HG02938 (cell line): ENCODE results near the gene DISC1.
"Not testable (repeated sequence)": the region's sequence is repeated elsewhere in the genome, so short reads cannot be mapped to it uniquely, and the experiment has no call there.

Experiments used
- ATAC-seq: cut with Tn5 transposase; IDR thresholded peaks from one replicate; pipeline ENCODE4 v1.9.1; 2021; ENCODE audit warnings: mild to moderate bottlenecking, moderate library complexity; ENCODE audit not compliant: unreplicated experiment

The DISC1 gene

GRCh38 chr1:231724876-231725647 lies 98.5 kb downstream of the DISC1 start:
- ATAC-seq, result peak; percentile 80

GRCh38 chr1:231727171-231727570 lies 100.6 kb downstream of the DISC1 start:
- ATAC-seq, result no peak

DNA sequence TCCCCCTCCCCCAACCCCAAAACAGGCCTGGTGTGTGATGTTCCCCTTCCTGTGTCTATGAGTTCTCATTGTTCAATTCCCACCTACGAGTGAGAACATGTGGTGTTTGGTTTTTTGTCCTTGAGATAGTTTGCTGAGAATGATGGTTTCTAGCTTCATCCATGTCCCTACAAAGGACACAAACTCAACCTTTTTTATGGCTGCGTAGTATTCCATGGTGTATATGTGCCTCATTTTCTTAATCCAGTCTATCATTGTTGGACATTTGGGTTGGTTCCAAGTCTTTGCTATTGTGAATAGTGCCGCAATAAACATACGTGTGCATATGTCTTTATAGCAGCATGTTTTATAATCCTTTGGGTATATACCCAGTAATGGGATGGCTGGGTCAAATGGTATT lies 102.4 kb downstream of the DISC1 start:
- not testable (repeated sequence) for ATAC-seq

DNA sequence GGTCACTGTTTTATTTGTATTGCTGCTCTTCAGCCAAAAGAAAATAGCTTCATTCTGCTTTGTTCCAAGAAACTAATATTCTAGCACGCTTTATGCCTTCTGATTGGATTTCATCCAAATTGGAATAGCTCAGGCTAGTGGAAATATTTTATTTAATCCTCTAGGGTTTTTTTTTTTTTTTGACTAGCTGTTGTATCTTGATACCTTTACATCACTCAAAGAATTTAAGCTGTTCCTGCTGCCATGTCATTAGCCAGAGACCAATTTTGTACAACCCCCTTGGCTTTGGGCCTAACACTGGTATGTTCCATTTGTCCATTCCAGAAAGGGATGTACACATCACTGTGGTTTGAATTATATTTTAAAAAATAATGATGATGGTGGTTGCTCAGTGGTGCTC lies 103.0 kb downstream of the DISC1 start:
- no peak for ATAC-seq

- no peak for ATAC-seq
Observed at GRCh38 chr1:231731268-231731667, 104.7 kb downstream of the DISC1 start.

- no peak for ATAC-seq
Observed at GRCh38 chr1:231733063-231733462, 106.5 kb downstream of the DISC1 start.

GRCh38 chr1:231733672-231734071 lies 107.1 kb downstream of the DISC1 start:
- no peak for ATAC-seq

GRCh38 chr1:231734417-231734816 lies 107.8 kb downstream of the DISC1 start:
- no peak for ATAC-seq

DNA sequence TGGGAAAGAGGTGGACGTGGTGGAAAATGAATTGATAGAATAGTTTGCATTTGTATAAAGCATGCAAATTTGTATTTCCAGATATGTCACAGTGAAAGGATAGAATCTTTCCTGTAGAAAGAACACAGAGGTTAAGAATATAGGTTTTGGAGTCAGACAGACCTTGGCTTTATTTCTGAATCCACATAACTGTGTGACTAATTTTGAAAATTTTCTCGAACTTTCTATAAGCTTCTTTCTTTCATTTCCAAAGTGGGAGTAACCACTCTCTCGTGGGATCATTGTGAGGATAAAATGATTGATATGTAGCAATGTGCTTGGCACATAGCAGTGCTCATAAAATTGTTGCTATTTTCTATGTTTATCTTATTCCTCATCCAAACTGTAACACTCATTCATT lies 108.8 kb downstream of the DISC1 start:
- ATAC-seq, result no peak

- no peak for ATAC-seq
Observed at GRCh38 chr1:231735941-231736340, 109.4 kb downstream of the DISC1 start.

DNA sequence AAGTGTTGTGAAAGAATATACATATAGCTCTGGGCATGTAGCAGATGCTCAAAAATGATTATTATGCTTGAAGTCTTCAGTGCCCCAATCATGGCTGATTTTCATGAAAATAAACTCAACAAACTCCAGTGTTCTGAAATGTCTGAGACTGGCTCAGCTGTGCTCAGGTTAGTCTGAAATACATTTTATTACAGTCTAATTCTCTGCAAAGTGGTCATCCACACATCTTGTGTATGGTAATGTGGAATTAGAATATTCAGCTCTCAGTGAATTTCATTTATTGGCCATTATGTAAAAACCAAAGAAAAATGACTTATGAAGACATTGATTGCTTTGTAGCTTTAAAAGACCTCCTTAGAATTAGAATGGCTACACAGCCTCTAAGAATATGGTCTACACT lies 109.9 kb downstream of the DISC1 start:
- no peak for ATAC-seq

- ATAC-seq, result no peak
Observed at GRCh38 chr1:231738554-231738953, 112.0 kb downstream of the DISC1 start.

DNA sequence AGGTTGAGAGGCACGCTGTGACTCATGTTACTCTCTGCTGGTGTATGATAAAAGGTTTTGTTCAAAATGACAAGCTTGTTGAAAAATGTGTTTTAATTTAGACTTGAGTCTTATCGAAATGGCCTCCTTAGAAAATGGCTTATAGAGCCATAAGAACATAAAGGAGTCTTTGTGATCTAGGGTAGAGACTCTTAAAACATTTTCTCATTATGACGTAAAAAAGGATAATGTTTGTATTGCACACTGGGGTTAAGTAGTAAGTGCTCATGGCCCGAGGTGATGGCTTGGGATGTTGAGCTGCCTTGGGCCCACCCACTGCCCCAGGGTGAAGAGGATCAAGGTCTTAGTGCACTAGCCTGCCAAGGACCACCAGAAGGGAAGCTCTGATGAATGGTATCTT lies 117.4 kb downstream of the DISC1 start:
- no peak for ATAC-seq

DNA sequence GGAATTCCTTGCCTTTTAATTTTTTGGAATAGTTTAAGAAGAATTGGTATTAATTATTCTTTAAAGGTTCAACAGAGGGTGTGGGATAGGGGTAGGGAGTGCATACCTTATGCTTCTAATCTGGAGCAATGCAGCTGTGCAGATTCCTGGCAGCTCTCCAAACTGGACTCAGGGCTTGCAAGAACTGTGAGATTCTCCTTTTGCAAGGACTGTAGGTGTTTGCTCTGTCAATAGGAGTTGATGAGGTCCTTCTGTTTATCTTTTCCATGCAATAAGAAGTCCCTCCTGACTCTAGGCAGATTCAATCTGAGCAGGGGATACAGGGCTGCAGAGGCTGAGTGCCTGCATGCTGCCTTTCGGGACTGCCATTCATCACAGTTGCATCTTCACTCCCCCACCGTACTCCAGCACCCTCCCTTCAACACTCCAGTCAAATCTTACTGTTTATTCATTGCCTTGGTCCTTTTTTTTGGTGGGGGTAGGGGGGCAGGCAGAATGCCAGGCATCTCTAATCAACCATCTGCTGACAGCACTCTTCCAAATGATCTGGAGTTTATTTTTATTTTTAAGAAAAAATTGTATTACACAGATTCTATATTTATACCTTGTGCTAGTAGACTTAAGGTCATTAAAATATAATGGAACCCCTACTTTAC lies 122.3 kb downstream of the DISC1 start:
- no peak for ATAC-seq

DNA sequence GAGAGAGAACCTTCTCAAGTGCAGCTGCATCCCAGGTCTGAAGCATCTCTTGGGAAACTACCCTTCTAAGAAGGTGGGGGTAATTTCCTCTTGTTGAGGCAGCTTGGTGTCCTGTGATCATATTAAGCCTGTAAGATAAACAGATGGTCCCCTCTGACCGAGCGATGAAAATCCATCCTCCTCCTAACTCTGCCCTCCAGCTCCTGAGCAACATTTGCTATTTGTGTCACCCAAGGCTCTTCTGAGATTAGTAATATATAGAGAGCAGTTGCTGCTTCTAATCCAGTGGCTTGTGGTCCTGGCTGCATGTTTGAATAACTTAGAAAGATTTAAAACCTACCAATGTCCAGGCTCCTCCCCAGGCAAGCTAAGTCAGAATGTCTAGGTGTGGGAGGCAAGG lies 123.7 kb downstream of the DISC1 start:
- no peak for ATAC-seq

DNA sequence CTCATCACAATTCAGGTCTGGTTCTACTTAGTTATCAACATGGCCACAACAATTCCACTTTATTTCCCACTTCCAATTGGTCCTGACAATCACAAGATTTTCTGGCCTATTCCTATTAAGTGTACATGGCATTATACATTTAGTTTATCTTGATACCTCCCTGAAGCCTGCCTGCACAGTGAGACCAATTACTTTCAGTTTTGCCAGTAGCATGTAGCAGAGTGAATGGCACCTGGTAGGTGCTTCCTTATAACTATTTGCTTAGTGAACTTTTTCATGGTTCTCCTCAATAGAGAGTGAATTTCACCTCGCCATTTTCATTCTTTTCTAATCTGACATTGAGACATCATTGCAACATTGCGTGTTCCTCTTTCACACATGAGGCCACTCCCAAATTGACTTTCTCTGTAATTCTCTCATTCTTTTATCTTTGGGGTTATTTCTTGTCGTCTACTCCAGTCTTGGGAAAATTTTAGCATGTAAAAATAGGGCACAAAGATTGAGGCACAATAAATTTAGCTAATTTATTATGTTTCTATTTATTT lies 124.3 kb downstream of the DISC1 start:
- no peak for ATAC-seq

- ATAC-seq, result no peak
Observed at GRCh38 chr1:231751415-231751814, 124.8 kb downstream of the DISC1 start.

GRCh38 chr1:231753313-231753712 lies 126.7 kb downstream of the DISC1 start:
- no peak for ATAC-seq

- peak; percentile 57 for ATAC-seq
Observed at GRCh38 chr1:231757101-231757404, 130.5 kb downstream of the DISC1 start.

- no peak for ATAC-seq
Observed at GRCh38 chr1:231757759-231758158, 131.2 kb downstream of the DISC1 start.

DNA sequence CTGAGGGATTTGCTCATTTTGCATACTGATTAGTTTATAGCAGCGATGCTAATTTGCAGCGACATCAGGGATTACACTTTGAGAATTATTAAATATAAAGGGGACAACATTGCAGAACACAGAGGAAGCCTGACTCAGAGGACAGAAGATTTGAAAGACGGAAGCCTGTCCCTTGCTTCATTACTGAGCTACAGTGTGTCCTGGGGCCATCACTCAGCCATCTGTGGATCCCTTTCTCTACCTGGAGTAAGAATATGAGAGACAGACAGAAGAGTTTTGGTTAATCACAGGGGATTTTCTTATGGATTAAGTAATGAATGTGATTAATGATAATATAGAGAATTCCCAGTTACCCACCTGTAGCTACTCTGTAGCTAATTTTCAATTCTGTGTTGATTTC lies 134.7 kb downstream of the DISC1 start:
- no peak for ATAC-seq

DNA sequence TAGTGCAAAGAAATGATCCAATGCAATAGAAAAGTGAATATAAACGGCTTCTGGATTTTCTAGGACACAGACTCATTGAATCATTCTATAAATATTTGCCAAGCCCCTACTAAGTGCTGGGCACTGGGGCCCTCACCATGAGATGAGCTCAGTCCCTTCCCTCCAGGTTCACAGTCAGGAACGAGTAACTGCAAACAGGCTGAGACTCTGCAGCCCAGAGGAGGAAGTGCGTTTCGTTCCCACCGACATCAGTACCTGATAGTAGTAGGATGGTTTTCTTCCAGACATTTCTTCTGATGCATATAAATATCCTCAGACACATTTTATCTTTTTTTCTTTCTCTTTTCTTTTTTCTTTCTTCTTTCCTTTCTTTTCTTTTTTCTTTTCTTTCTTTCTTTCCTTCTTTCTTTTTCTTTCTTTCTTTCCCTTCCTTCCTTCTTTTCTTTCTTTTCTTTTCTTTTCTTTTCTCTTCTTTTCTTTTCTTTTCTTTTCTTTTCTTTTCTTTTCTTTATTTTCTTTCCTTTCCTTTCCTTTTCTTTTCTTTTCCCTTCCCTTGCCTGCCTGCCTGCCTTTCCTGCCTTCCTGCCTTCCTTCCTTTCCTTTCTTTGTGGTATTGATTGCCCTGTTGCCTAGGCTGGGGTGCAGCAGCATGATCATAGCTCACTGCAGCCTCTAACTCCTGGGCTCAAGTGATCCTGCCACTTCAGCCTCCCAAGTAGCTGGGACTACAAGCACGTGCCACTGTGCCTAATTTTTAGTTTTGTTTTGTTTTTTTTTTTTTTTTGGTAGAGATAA lies 135.4 kb downstream of the DISC1 start:
- ATAC-seq, result no peak
